Caco-2 (cell line): ENCODE measurements around the gene SIK3. TPM values are rescaled to one million over a fixed set of nuclear protein-coding genes. Genes with fewer than 3 reads are reported as not detected.

Source experiments
- BruUV-seq: library from RNA; stranded (reverse); fragments of 400-500 nt; replicated peaks from 2 replicates; lab custom pipeline; 2021; lab: Mats Ljungman, UMichigan
- CTCF ChIA-PET: fragments of 300-600 bp; sonication (Branson Sonifier 250); formaldehyde crosslinking; loops from one replicate; lab custom pipeline; 2022; ENCODE audit warnings: antibody characterized with exemption; lab: Charles Lee
- POLR2A ChIA-PET: fragments of 300-600 bp; sonication (Branson Sonifier 250); formaldehyde crosslinking; loops from one replicate; lab custom pipeline; 2022; ENCODE audit warnings: antibody characterized with exemption; lab: Charles Lee
- DNase-seq, 2 experiments: peaks; one replicate each; pipeline versions ENCODE4 v3.0.0 to v3.0.0-alpha.2; 2020 to 2022
- H3K27me3 ChIP-seq: replicated peaks from 2 replicates; pipeline ENCODE4 v1.6.0; 2011; ENCODE audit warnings: low read length; ENCODE audit not compliant: control insufficient read depth, insufficient read depth
- H3K36me3 ChIP-seq: 2 replicates; pipeline ENCODE4 v1.5.1; 2011; ENCODE audit warnings: low read length; ENCODE audit not compliant: control insufficient read depth, insufficient read depth
- H3K4me1 ChIP-seq: fragments of 250-450 bp; sonication (Bioruptor Pico); 2 replicates; pipeline ENCODE4 v1.5.1; 2020; ENCODE audit warnings: mild to moderate bottlenecking
- H3K4me3 ChIP-seq: 2 replicates; pipeline ENCODE4 v1.5.1; 2011; ENCODE audit warnings: low read depth, mild to moderate bottlenecking, control low read depth, low read length
- H3K9me3 ChIP-seq: fragments of 250-450 bp; sonication (Bioruptor Pico); 2 replicates; pipeline ENCODE4 v1.5.1; 2020; ENCODE audit warnings: mild to moderate bottlenecking, moderate library complexity
- H3K27ac Mint-ChIP-seq: one replicate; pipeline ENCODE4 v1.8.0; 2022; ENCODE audit warnings: mixed read lengths; ENCODE audit not compliant: unreplicated experiment
- H3K27me3 Mint-ChIP-seq: one replicate; pipeline ENCODE4 v1.8.0; 2022; ENCODE audit warnings: mixed read lengths; ENCODE audit not compliant: insufficient read depth, unreplicated experiment
- H3K36me3 Mint-ChIP-seq: one replicate; pipeline ENCODE4 v1.8.0; 2022; ENCODE audit warnings: mild to moderate bottlenecking, mixed read lengths; ENCODE audit not compliant: insufficient read depth, unreplicated experiment
- H3K4me1 Mint-ChIP-seq: one replicate; pipeline ENCODE4 v1.8.0; 2022; ENCODE audit warnings: low read depth, mixed read lengths; ENCODE audit not compliant: unreplicated experiment
- H3K4me3 Mint-ChIP-seq: one replicate; pipeline ENCODE4 v1.8.0; 2022; ENCODE audit warnings: mild to moderate bottlenecking, moderate library complexity, mixed read lengths; ENCODE audit not compliant: unreplicated experiment
- H3K9me3 Mint-ChIP-seq: one replicate; pipeline ENCODE4 v1.8.0; 2022; ENCODE audit warnings: mixed read lengths; ENCODE audit not compliant: unreplicated experiment
- intact Hi-C: fragments of 100-400 bp; cut with micrococcal nuclease; formaldehyde crosslinking; loops from one replicate; pipeline ENCODE4 v1.10.0; 2022; ENCODE audit not compliant: unreplicated experiment
- total RNA-seq: library from RNA; stranded (reverse); gene quantifications from 2 replicates; pipeline ENCODE4 v1.2.3, GENCODE V29; 2022
- TF ChIP-seq, protein P1 (sequence below), 2 experiments: fragments of 200-600 bp in 1 of 2; IDR thresholded peaks; 1 replicate in 1 of 2; 2 replicates in 1 of 2; pipeline versions ENCODE4 v1.5.1 to v1.8.0; 2011 to 2022; ENCODE audit warnings: antibody characterized with exemption in 1 of 2, control low read depth in 1 of 2, inconsistent platforms in 1 of 2, low read depth in 1 of 2, low read length in 1 of 2, mild to moderate bottlenecking in 1 of 2, moderate library complexity in 1 of 2; ENCODE audit not compliant: insufficient read depth in 1 of 2, severe bottlenecking in 1 of 2, unreplicated experiment in 1 of 2

The SIK3 gene
- total RNA-seq, 1 experiment from 2014 or later, result 65.7 TPM

DNA sequence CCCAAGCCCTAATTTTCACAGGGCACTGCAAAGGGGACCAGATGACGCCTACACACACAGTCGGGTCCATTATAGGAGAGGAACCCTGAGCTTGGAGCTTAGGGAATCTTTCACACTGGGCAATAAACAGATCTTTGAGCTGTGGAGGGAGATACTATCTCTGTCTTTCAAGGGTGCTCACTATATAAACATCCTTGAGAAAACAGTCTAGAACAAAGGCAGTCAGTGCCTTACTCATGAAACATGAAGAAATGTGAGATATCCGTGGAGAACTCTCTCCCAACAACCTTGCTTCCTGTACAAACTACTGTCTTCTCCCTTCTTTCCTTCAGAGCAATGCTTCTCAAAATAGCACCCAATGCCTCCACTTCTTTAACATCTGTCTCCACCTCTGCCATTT lies 151.8 kb downstream of the SIK3 start:
- TF ChIP-seq, protein P1, sequence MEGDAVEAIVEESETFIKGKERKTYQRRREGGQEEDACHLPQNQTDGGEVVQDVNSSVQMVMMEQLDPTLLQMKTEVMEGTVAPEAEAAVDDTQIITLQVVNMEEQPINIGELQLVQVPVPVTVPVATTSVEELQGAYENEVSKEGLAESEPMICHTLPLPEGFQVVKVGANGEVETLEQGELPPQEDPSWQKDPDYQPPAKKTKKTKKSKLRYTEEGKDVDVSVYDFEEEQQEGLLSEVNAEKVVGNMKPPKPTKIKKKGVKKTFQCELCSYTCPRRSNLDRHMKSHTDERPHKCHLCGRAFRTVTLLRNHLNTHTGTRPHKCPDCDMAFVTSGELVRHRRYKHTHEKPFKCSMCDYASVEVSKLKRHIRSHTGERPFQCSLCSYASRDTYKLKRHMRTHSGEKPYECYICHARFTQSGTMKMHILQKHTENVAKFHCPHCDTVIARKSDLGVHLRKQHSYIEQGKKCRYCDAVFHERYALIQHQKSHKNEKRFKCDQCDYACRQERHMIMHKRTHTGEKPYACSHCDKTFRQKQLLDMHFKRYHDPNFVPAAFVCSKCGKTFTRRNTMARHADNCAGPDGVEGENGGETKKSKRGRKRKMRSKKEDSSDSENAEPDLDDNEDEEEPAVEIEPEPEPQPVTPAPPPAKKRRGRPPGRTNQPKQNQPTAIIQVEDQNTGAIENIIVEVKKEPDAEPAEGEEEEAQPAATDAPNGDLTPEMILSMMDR (IDR thresholded peaks at IDR 0.05; ENCODE audit: insufficient read depth in 1 of 2, low read depth in 1 of 2, low read length in 1 of 2, severe bottlenecking in 1 of 2, unreplicated experiment in 1 of 2), result no peak
- no TSS peak for BruUV-seq
- no peaks in the 10 kb centered on the region for H3K9me3 Mint-ChIP-seq
- H3K4me1 Mint-ChIP-seq, result peaks cover 22% of the 10 kb centered on the region
- H3K27me3 ChIP-seq, result no peaks in the 10 kb centered on the region
- 0 out of 2 replicates have a peak, but pooled peaks cover 3% of the 10 kb centered on the region for H3K4me1 ChIP-seq
- H3K9me3 ChIP-seq, result no peaks in the 10 kb centered on the region
- H3K27me3 Mint-ChIP-seq, result no peaks in the 10 kb centered on the region
- POLR2A ChIA-PET, result no interaction called here
- H3K4me3 Mint-ChIP-seq, result no peak overlapping the region
- CTCF ChIA-PET, result interaction anchor here (0.7 to 1.0 kb wide), 2 partner anchors 19 to 27 kb away, joined by 3 to 6 read pairs; no protein-coding TSS in a partner anchor
- intact Hi-C loops, result no loop called here
- no peak overlapping the region for H3K27ac Mint-ChIP-seq
- H3K36me3 Mint-ChIP-seq, result peaks cover 19% of the 10 kb centered on the region
- DNase-seq, result no peak
- H3K4me3 ChIP-seq, result no peak overlapping the region
- 0 out of 2 replicates have a peak, but pooled peaks cover 3% of the 10 kb centered on the region for H3K36me3 ChIP-seq

DNA sequence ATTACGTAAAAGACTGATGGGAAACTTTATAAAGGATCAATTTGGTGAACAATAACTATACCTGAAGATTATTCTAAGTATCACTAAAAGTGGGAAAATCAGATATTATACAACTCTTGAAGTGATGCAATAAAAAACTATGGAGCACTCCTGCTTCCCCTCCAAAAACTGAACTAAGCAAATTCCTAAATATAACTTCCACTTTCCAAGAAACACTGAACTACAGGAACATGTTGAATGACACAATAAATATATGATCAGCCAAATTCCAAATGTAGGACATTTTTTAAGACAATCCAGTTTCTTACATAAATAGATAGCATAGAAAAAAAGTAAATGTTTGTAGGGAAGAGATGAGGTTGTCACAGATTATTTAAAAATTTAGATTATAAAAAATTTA lies 158.7 kb downstream of the SIK3 start:
- POLR2A ChIA-PET, result no interaction called here
- H3K9me3 ChIP-seq, result no peaks in the 10 kb centered on the region
- peaks cover 6% of the 10 kb centered on the region for H3K36me3 Mint-ChIP-seq
- no peaks in the 10 kb centered on the region for H3K36me3 ChIP-seq
- BruUV-seq, result no TSS peak
- no peak overlapping the region for H3K4me3 ChIP-seq
- CTCF ChIA-PET, result no interaction called here
- no peak overlapping the region for H3K27ac Mint-ChIP-seq
- H3K27me3 Mint-ChIP-seq, result no peaks in the 10 kb centered on the region
- no peak overlapping the region for H3K4me3 Mint-ChIP-seq
- H3K9me3 Mint-ChIP-seq, result no peaks in the 10 kb centered on the region
- H3K4me1 ChIP-seq, result no peaks in the 10 kb centered on the region
- intact Hi-C loops, result no loop called here
- no peak for DNase-seq
- TF ChIP-seq, protein P1 (IDR thresholded peaks at IDR 0.05; ENCODE audit: insufficient read depth in 1 of 2, low read depth in 1 of 2, low read length in 1 of 2, severe bottlenecking in 1 of 2, unreplicated experiment in 1 of 2), result no peak
- peaks cover 7% of the 10 kb centered on the region for H3K4me1 Mint-ChIP-seq
- no peaks in the 10 kb centered on the region for H3K27me3 ChIP-seq

DNA sequence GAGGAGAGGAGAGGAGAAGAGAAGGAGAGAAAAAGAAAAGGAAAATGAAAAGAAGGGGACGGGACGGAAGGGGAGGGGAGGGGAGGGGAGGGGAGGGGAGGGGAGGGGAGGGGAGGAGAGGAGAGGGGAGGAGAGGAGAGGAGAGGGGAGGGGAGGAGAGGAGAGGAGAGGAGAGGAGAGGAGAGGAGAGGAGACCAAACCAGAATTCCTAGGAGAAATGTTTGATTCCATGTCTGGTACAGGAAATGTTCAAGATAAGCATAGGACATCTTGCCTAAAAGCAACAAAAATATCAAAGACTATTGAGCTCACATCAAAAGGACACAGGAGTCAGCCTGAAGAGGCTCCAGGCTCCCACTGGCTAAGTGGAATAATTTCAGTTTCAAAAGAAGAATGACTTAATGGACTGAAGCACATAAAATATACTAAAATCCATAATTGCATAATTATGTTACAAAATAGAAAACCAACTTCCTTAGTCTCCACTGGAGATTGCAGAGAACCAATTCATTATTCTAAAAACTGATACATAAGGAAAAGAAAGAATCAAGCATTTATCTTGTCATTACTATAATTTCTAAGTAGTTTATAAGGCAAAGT lies 159.7 kb downstream of the SIK3 start:
- Histone ChIP-seq H3K4me1 (no peaks in the 10 kb centered on the region), H3K27me3 (no peaks in the 10 kb centered on the region), H3K36me3 (no peaks in the 10 kb centered on the region), H3K9me3 (no peaks in the 10 kb centered on the region), H3K4me3 (no peak overlapping the region)
- POLR2A ChIA-PET, result no interaction called here
- H3K27ac Mint-ChIP-seq, result no peak overlapping the region
- H3K4me1 Mint-ChIP-seq, result peaks cover 14% of the 10 kb centered on the region
- H3K9me3 Mint-ChIP-seq, result peaks cover 8% of the 10 kb centered on the region
- H3K27me3 Mint-ChIP-seq, result no peaks in the 10 kb centered on the region
- peaks cover 6% of the 10 kb centered on the region for H3K36me3 Mint-ChIP-seq
- CTCF ChIA-PET, result interaction anchor here (0.6 kb wide), 1 partner anchor 167 kb away, joined by 3 read pairs; no protein-coding TSS in a partner anchor
- DNase-seq, result no peak
- no peak overlapping the region for H3K4me3 Mint-ChIP-seq
- intact Hi-C loops, result no loop called here
- no TSS peak for BruUV-seq
- TF ChIP-seq, protein P1 (IDR thresholded peaks at IDR 0.05; ENCODE audit: insufficient read depth in 1 of 2, low read depth in 1 of 2, low read length in 1 of 2, severe bottlenecking in 1 of 2, unreplicated experiment in 1 of 2), result no peak
